ENCODE data around the gene EMP3.
A peak's percentile ranks its signal among the peaks of the same experiment; 100 is the strongest.

GRCh38 chr19:48319647-48320541 is 5.5 kb upstream of the EMP3 start:
- TF ChIP-seq, protein P1, sequence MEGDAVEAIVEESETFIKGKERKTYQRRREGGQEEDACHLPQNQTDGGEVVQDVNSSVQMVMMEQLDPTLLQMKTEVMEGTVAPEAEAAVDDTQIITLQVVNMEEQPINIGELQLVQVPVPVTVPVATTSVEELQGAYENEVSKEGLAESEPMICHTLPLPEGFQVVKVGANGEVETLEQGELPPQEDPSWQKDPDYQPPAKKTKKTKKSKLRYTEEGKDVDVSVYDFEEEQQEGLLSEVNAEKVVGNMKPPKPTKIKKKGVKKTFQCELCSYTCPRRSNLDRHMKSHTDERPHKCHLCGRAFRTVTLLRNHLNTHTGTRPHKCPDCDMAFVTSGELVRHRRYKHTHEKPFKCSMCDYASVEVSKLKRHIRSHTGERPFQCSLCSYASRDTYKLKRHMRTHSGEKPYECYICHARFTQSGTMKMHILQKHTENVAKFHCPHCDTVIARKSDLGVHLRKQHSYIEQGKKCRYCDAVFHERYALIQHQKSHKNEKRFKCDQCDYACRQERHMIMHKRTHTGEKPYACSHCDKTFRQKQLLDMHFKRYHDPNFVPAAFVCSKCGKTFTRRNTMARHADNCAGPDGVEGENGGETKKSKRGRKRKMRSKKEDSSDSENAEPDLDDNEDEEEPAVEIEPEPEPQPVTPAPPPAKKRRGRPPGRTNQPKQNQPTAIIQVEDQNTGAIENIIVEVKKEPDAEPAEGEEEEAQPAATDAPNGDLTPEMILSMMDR (IDR thresholded peaks at IDR 0.05): peak; percentile 29 to 85 (median 76)
- TF ChIP-seq POLR2A (IDR thresholded peaks at IDR 0.05) (no peak), POLR2AphosphoS5 (IDR thresholded peaks at IDR 0.05) (no peak)
